Lung (tissue), 12 donors: ENCODE results near the gene EMCN. TPM values are rescaled to one million over a fixed set of nuclear protein-coding genes. Genes with fewer than 3 reads are reported as not detected.
A peak's percentile ranks its signal among the peaks of the same experiment; 100 is the strongest.

Experiments
- ATAC-seq: fragments of 200-7000 bp; cut with Tn5 transposase; one replicate; pipeline ENCODE4 v1.9.1; 2020; ENCODE audit warnings: moderate number of reproducible peaks; ENCODE audit not compliant: insufficient read depth, low FRiP score
- DNase-seq, 3 donors: peaks; one replicate each; pipeline ENCODE4 v3.0.0-alpha.2; 2013 to 2017
- H3K27ac ChIP-seq, 2 donors: one replicate each; pipeline ENCODE4 v1.5.1; 2013; ENCODE audit warnings: mild to moderate bottlenecking in 2 of 2, moderate library complexity in 2 of 2, control low read depth in 1 of 2, inconsistent platforms in 1 of 2, low read depth in 1 of 2, low read length in 1 of 2
- H3K27me3 ChIP-seq, 3 donors: one replicate each; pipeline ENCODE4 v1.5.1; 2013; ENCODE audit warnings: low read length in 2 of 3; ENCODE audit not compliant: control insufficient read depth in 3 of 3, insufficient read depth in 3 of 3
- H3K36me3 ChIP-seq, 4 donors: one replicate each; pipeline ENCODE4 v1.5.1; 2013; ENCODE audit warnings: low read length in 4 of 4, mild to moderate bottlenecking in 1 of 4, moderate library complexity in 1 of 4; ENCODE audit not compliant: control insufficient read depth in 4 of 4, insufficient read depth in 4 of 4
- H3K4me1 ChIP-seq, 5 donors: one replicate each; pipeline ENCODE4 v1.5.1; 2013; ENCODE audit warnings: low read length in 5 of 5, mild to moderate bottlenecking in 2 of 5, moderate library complexity in 1 of 5; ENCODE audit not compliant: control insufficient read depth in 5 of 5, insufficient read depth in 5 of 5
- H3K4me3 ChIP-seq: one replicate; pipeline ENCODE4 v1.5.1; 2013; ENCODE audit warnings: mild to moderate bottlenecking, control low read depth, moderate library complexity
- H3K9ac ChIP-seq, 2 donors: one replicate each; pipeline ENCODE4 v1.5.1; 2013; ENCODE audit warnings: low read length in 2 of 2, control low read depth in 1 of 2; ENCODE audit not compliant: insufficient read depth in 1 of 2
- H3K9me3 ChIP-seq, 4 donors: one replicate each; pipeline ENCODE4 v1.5.1; 2013; ENCODE audit warnings: low read length in 3 of 4, mild to moderate bottlenecking in 1 of 4, moderate library complexity in 1 of 4; ENCODE audit not compliant: control insufficient read depth in 4 of 4, insufficient read depth in 3 of 4
- WGBS, 2 donors: extraction: QIAGEN DNeasy Blood & Tissue Kit; methylation state at CpG; one replicate each; pipeline ENCODE4 v1.1.7; 2013; 5-methylcytosine and 5-hydroxymethylcytosine counted together
- polyA plus RNA-seq, 2 donors: library from polyadenylated mRNA; stranded (reverse); fragments of 200-250 nt; gene quantifications; one replicate each; pipeline ENCODE4 v1.2.1, GENCODE V29; 2013
- total RNA-seq, 2 donors: library from RNA; depleted of rRNA in 1 of 2; stranded (reverse); fragments of >200 nt in 1 of 2; gene quantifications; one replicate each; pipeline ENCODE4 v1.2.1, GENCODE V29; 2014 to 2021
- TF ChIP-seq, protein P1 (sequence below): IDR thresholded peaks from 2 replicates; pipeline ENCODE4 v1.5.1; 2012; ENCODE audit warnings: mild to moderate bottlenecking; ENCODE audit errors: control extremely low read depth, extremely low read depth
- donor health status: control.
- donor health status: control.
- donor health status: Bipolar disorder and iron deficiency.
- donor health status: healthy.
- donor health status: DM: yes; HTN: yes; CAD: no.

Gene EMCN
- total and polyA plus RNA-seq, 4 donors = 5.8 to 90.8 (median 20.6) TPM

- ATAC-seq = no peak
- 62 to 84% methylated on average over 1 of the region's 1 CpG for WGBS, 2 donors
- Histone ChIP-seq H3K9me3 (no peaks in the 10 kb centered on the region), H3K4me1 (no peaks in the 10 kb centered on the region), H3K27ac (no peak overlapping the region), H3K4me3 (no peak overlapping the region), H3K36me3 (no peaks in the 10 kb centered on the region), H3K27me3 (no peaks in the 10 kb centered on the region), H3K9ac (no peak overlapping the region)
- DNase-seq = no peak
- TF ChIP-seq, protein P1, sequence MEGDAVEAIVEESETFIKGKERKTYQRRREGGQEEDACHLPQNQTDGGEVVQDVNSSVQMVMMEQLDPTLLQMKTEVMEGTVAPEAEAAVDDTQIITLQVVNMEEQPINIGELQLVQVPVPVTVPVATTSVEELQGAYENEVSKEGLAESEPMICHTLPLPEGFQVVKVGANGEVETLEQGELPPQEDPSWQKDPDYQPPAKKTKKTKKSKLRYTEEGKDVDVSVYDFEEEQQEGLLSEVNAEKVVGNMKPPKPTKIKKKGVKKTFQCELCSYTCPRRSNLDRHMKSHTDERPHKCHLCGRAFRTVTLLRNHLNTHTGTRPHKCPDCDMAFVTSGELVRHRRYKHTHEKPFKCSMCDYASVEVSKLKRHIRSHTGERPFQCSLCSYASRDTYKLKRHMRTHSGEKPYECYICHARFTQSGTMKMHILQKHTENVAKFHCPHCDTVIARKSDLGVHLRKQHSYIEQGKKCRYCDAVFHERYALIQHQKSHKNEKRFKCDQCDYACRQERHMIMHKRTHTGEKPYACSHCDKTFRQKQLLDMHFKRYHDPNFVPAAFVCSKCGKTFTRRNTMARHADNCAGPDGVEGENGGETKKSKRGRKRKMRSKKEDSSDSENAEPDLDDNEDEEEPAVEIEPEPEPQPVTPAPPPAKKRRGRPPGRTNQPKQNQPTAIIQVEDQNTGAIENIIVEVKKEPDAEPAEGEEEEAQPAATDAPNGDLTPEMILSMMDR = no peak
These were observed 7.9 kb upstream of the EMCN start for GRCh38 chr4:100525686-100526085.

GRCh38 chr4:100519205-100519604, 1.4 kb upstream of the EMCN start:
- TF ChIP-seq, protein P1 = no peak
- no peak overlapping the region for H3K9ac ChIP-seq
- H3K9me3 ChIP-seq = no peaks in the 10 kb centered on the region
- H3K4me1 ChIP-seq = peaks cover 0 to 9% (median 6%) of the 10 kb centered on the region in 5 donors
- no peak for ATAC-seq
- no peak overlapping the region for H3K27ac ChIP-seq
- 25 to 28% methylated on average over 2 of the region's 2 CpGs for WGBS, 2 donors
- no peaks in the 10 kb centered on the region for H3K27me3 ChIP-seq
- H3K36me3 ChIP-seq = no peaks in the 10 kb centered on the region
- DNase-seq = peak in 1 of 3 donors; percentile 41
- no peak overlapping the region for H3K4me3 ChIP-seq

DNA sequence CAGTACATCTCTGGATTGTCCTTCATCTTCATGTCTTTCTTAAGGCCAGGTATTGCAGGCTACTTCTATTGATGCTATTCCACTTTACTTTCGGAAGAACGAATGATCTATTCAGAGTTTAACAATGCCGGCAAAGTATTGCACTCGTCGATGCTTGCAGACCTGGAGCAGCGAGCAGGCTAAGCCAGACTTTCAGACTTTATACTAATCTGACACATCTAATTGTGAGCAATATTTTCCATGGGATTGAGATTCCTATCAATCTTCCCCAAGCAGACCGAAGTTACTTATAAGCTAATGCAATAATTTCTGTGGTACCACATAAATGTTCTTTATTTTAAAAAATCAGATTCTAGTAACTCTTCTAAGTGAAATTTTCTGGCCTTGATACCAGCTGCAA, 1.6 kb downstream of the EMCN start:
- H3K9me3 ChIP-seq = no peaks in the 10 kb centered on the region
- DNase-seq = no peak
- no peak overlapping the region for H3K9ac ChIP-seq
- peaks cover 0 to 9% (median 8%) of the 10 kb centered on the region in 5 donors for H3K4me1 ChIP-seq
- no peaks in the 10 kb centered on the region for H3K27me3 ChIP-seq
- WGBS, 2 donors = 33 to 47% methylated on average over 7 of the region's 7 CpGs
- ATAC-seq = no peak
- TF ChIP-seq, protein P1 = no peak
- no peaks in the 10 kb centered on the region for H3K36me3 ChIP-seq
- H3K4me3 ChIP-seq = no peak overlapping the region
- H3K27ac ChIP-seq = peak overlapping the region in 1 of 2 donors; percentile 29

DNA sequence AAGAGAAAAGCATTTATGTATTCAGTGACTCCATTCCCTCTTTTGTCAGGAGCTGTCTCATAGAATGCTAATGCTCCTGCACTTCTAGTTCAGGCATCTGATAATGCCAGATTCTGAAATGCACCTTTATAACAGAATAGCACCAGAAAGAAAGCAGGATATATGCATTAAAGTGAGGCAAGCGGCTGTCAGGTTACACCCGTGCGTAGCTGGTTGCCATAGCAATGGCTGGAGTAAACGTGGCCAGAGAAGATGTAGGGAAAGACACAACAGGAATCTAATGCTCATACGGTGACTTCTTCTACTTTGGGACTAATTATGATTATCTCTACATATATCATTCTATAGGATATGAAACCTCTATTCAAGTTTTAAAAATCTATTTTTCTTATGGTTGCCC, 5.9 kb downstream of the EMCN start:
- 65 to 70% methylated on average over 5 of the region's 5 CpGs for WGBS, 2 donors
- DNase-seq (no peak), ATAC-seq (no peak)
- Histone ChIP-seq H3K4me3 (no peak overlapping the region), H3K9ac (no peak overlapping the region), H3K9me3 (no peaks in the 10 kb centered on the region), H3K27me3 (no peaks in the 10 kb centered on the region), H3K27ac (no peak overlapping the region), H3K36me3 (no peaks in the 10 kb centered on the region), H3K4me1 (peaks cover 0 to 4% (median 0%) of the 10 kb centered on the region in 5 donors)
- TF ChIP-seq, protein P1 = no peak
